HepG2 (cell line): ENCODE results near the gene STYXL1. TPM values are rescaled to one million over a fixed set of nuclear protein-coding genes. Genes with fewer than 3 reads are reported as not detected.

Source experiments
- BCL6 ChIP-seq: IDR thresholded peaks from 2 replicates; pipeline ENCODE4 v1.6.1; 2016; ENCODE audit warnings: missing genetic modification reagents, missing compliant biosample characterization
- CSRNP1 ChIP-seq: sonication (generic); formaldehyde crosslinking; IDR thresholded peaks from 2 replicates; pipeline ENCODE4 v1.8.1; 2023; ENCODE audit warnings: mild to moderate bottlenecking, missing genetic modification reagents
- KLF12 ChIP-seq: sonication (generic); formaldehyde crosslinking; IDR thresholded peaks from 2 replicates; pipeline ENCODE4 v1.4.0; 2020; ENCODE audit warnings: missing genetic modification reagents, borderline replicate concordance
- KLF9 ChIP-seq: IDR thresholded peaks from 2 replicates; pipeline ENCODE4 v1.6.1; 2016; ENCODE audit warnings: low read depth
- TOE1 ChIP-seq: sonication (generic); formaldehyde crosslinking; IDR thresholded peaks from 2 replicates; pipeline ENCODE4 v1.4.0; 2020; ENCODE audit warnings: mild to moderate bottlenecking, missing genetic modification reagents
- ZNF446 ChIP-seq: sonication (generic); formaldehyde crosslinking; IDR thresholded peaks from 2 replicates; pipeline ENCODE4 v1.5.0; 2020; ENCODE audit warnings: mild to moderate bottlenecking, missing genetic modification reagents
- ZNF615 ChIP-seq: sonication (generic); formaldehyde crosslinking; IDR thresholded peaks from 2 replicates; pipeline ENCODE4 v1.5.0; 2020; ENCODE audit warnings: mild to moderate bottlenecking, missing genetic modification reagents, borderline replicate concordance
- polyA plus RNA-seq, 8 experiments: library from polyadenylated mRNA; depleted of rRNA in 3 of 8; stranded (reverse) in 7 of 8; unstranded in 1 of 8; fragments of >200 nt; fragmentation: Illumina TruSeq in 4 of 8; extraction: Trizol in 4 of 8; gene quantifications; 2 replicates each; pipeline versions ENCODE4 v1.2.1 to v1.2.3, GENCODE V29; 2011 to 2016; ENCODE audit warnings: low read depth in 4 of 8, missing spikeins in 1 of 8, mixed read lengths in 1 of 8; ENCODE audit not compliant: insufficient read depth in 1 of 8
- total RNA-seq, 5 experiments: library from RNA; depleted of rRNA; stranded (reverse); fragments of >200 nt; fragmentation: Illumina TruSeq; extraction: Trizol; gene quantifications; 2 replicates each; pipeline ENCODE4 v1.2.3, GENCODE V29; 2016; ENCODE audit warnings: low read depth in 1 of 5
- TF ChIP-seq, protein P1 (sequence below): sonication (generic); formaldehyde crosslinking; IDR thresholded peaks from 2 replicates; pipeline ENCODE4 v1.4.0; 2020; ENCODE audit warnings: missing genetic modification reagents
- TF ChIP-seq, protein P2 (sequence below): sonication (generic); formaldehyde crosslinking; IDR thresholded peaks from 2 replicates; pipeline ENCODE4 v1.5.0; 2020; ENCODE audit warnings: mild to moderate bottlenecking, missing genetic modification reagents

The STYXL1 gene
- total and polyA plus RNA-seq, 2 of the 13 experiments (the other 11 are each of a cell fraction or from before 2014, with no cell fraction given): 23.9 to 38.3 TPM

DNA sequence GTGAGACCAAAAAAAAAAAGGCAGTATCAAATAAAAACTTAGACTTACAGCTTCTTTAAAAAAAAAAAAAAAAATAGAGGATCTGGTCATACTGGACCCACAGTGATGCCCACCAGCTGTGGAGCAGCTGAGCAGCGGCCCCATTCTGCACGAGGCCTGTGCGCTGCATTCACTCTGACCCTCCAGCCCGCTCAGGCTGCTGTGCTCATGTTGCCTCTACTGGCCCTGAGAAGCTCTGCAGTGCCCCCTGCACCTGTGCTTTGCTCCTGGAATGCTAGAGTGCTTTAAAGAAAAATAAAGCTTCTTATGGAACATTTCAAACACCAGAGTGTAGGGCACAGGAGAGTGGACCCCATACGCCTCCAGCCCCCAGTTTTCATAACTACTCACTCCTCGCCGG, 86.6 kb downstream of the STYXL1 start (continued):
- TF ChIP-seq ZNF615 (CRISPR knock-in tag): no peak
- TF ChIP-seq, protein P1, sequence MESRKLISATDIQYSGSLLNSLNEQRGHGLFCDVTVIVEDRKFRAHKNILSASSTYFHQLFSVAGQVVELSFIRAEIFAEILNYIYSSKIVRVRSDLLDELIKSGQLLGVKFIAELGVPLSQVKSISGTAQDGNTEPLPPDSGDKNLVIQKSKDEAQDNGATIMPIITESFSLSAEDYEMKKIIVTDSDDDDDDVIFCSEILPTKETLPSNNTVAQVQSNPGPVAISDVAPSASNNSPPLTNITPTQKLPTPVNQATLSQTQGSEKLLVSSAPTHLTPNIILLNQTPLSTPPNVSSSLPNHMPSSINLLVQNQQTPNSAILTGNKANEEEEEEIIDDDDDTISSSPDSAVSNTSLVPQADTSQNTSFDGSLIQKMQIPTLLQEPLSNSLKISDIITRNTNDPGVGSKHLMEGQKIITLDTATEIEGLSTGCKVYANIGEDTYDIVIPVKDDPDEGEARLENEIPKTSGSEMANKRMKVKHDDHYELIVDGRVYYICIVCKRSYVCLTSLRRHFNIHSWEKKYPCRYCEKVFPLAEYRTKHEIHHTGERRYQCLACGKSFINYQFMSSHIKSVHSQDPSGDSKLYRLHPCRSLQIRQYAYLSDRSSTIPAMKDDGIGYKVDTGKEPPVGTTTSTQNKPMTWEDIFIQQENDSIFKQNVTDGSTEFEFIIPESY (CRISPR knock-in tag): peak; percentile 84
- TF ChIP-seq TOE1 (CRISPR knock-in tag): no peak
- TF ChIP-seq BCL6 (CRISPR knock-in tag): no peak
- TF ChIP-seq, protein P2, sequence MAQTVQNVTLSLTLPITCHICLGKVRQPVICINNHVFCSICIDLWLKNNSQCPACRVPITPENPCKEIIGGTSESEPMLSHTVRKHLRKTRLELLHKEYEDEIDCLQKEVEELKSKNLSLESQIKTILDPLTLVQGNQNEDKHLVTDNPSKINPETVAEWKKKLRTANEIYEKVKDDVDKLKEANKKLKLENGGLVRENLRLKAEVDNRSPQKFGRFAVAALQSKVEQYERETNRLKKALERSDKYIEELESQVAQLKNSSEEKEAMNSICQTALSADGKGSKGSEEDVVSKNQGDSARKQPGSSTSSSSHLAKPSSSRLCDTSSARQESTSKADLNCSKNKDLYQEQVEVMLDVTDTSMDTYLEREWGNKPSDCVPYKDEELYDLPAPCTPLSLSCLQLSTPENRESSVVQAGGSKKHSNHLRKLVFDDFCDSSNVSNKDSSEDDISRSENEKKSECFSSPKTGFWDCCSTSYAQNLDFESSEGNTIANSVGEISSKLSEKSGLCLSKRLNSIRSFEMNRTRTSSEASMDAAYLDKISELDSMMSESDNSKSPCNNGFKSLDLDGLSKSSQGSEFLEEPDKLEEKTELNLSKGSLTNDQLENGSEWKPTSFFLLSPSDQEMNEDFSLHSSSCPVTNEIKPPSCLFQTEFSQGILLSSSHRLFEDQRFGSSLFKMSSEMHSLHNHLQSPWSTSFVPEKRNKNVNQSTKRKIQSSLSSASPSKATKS (CRISPR knock-in tag): no peak
- TF ChIP-seq KLF9 (CRISPR knock-in tag): no peak
- TF ChIP-seq KLF12 (CRISPR knock-in tag): no peak
- TF ChIP-seq CSRNP1 (CRISPR knock-in tag): no peak
- no peak for TF ChIP-seq ZNF446 (CRISPR knock-in tag)
